ENCODE data around the gene CDK6. TPM values are rescaled to one million over a fixed set of nuclear protein-coding genes. Genes with fewer than 3 reads are reported as not detected.

CDK6 gene
- total and polyA plus RNA-seq, 8 donors = 2.6 to 86.3 (median 15.5) TPM

GRCh38 chr7:92622685-92623084 is 213.7 kb downstream of the CDK6 start:
- peaks cover 10 to 25% (median 14%) of the 10 kb centered on the region in 4 donors for H3K4me1 ChIP-seq
- peaks cover 1 to 8% (median 6%) of the 10 kb centered on the region in 4 donors for H3K36me3 ChIP-seq
- no peaks in the 10 kb centered on the region for H3K27me3 ChIP-seq
- no peaks in the 10 kb centered on the region for H3K9me3 ChIP-seq
- TF ChIP-seq CTCF (IDR thresholded peaks at IDR 0.05) = no peak
- no peak for TF ChIP-seq POLR2AphosphoS5 (IDR thresholded peaks at IDR 0.05)
- no peak for TF ChIP-seq EP300 (IDR thresholded peaks at IDR 0.05)
- no peak for TF ChIP-seq POLR2A (IDR thresholded peaks at IDR 0.05)
- H3K4me3 ChIP-seq = no peak overlapping the region
- 73 to 81% (median 79%) methylated on average over 3 of the region's 3 CpGs for WGBS, 5 donors
- no peak for DNase-seq
- intact Hi-C loops (cut with DNase I; ENCODE audit: low total_unique reads) = no loop called here
- H3K27ac ChIP-seq = no peak overlapping the region

GRCh38 chr7:92622030-92622429 is 214.3 kb downstream of the CDK6 start:
- H3K27ac ChIP-seq = peak overlapping the region in 3 of 5 donors; percentile 55 to 64 (median 59)
- intact Hi-C loops (cut with DNase I; ENCODE audit: low total_unique reads) = no loop called here

GRCh38 chr7:92621561-92622023 is 214.8 kb downstream of the CDK6 start:
- intact Hi-C loops (cut with DNase I; ENCODE audit: low total_unique reads) = no loop called here
- H3K27ac ChIP-seq = peak overlapping the region in 4 of 5 donors; percentile 55 to 64 (median 58)

More at GRCh38 chr7:92622030-92622429, 214.3 kb downstream of the CDK6 start:
- TF ChIP-seq POLR2A (IDR thresholded peaks at IDR 0.05) (no peak), POLR2AphosphoS5 (IDR thresholded peaks at IDR 0.05) (no peak), EP300 (IDR thresholded peaks at IDR 0.05) (no peak), CTCF (IDR thresholded peaks at IDR 0.05) (no peak)
- WGBS, 5 donors = 65 to 78% (median 74%) methylated on average over 2 of the region's 2 CpGs
- Histone ChIP-seq H3K36me3 (peaks cover 8 to 14% (median 12%) of the 10 kb centered on the region in 4 donors), H3K4me1 (peaks cover 10 to 25% (median 14%) of the 10 kb centered on the region in 4 donors), H3K27me3 (no peaks in the 10 kb centered on the region), H3K9me3 (no peaks in the 10 kb centered on the region), H3K4me3 (no peak overlapping the region)
- DNase-seq = no peak

GRCh38 chr7:92621026-92621540 is 215.3 kb downstream of the CDK6 start:
- peak; percentile 55 to 95 for DNase-seq
- H3K27ac ChIP-seq = peak overlapping the region in 4 of 5 donors; percentile 55 to 64 (median 58)
- H3K36me3 ChIP-seq = peaks cover 11 to 24% (median 22%) of the 10 kb centered on the region in 4 donors
- peak in 5 of 7 experiments; percentile 55 to 90 (median 69) for TF ChIP-seq CTCF (IDR thresholded peaks at IDR 0.05)
- no peak for TF ChIP-seq EP300 (IDR thresholded peaks at IDR 0.05)
- peak in 1 of 3 donors; percentile 68 for TF ChIP-seq POLR2AphosphoS5 (IDR thresholded peaks at IDR 0.05)
- H3K9me3 ChIP-seq = no peaks in the 10 kb centered on the region
- peaks cover 7 to 24% (median 14%) of the 10 kb centered on the region in 4 donors for H3K4me1 ChIP-seq
- no peaks in the 10 kb centered on the region for H3K27me3 ChIP-seq
- WGBS, 5 donors = 4 to 6% (median 5%) methylated on average over 3 of the region's 3 CpGs
- no peak overlapping the region for H3K4me3 ChIP-seq
- intact Hi-C loops (cut with DNase I; ENCODE audit: low total_unique reads) = no loop called here

More at GRCh38 chr7:92621561-92622023, 214.8 kb downstream of the CDK6 start:
- Histone ChIP-seq H3K36me3 (peaks cover 11 to 19% (median 17%) of the 10 kb centered on the region in 4 donors), H3K27me3 (no peaks in the 10 kb centered on the region), H3K4me1 (peaks cover 10 to 25% (median 14%) of the 10 kb centered on the region in 4 donors), H3K4me3 (no peak overlapping the region), H3K9me3 (no peaks in the 10 kb centered on the region)
- TF ChIP-seq CTCF (IDR thresholded peaks at IDR 0.05) (no peak), EP300 (IDR thresholded peaks at IDR 0.05) (no peak), POLR2AphosphoS5 (IDR thresholded peaks at IDR 0.05) (no peak), POLR2A (IDR thresholded peaks at IDR 0.05) (no peak)
- DNase-seq = no peak
- WGBS, 5 donors = 55 to 74% (median 72%) methylated on average over 2 of the region's 2 CpGs

Measured in stomach (tissue), 9 donors.